Mucosa of stomach (tissue), 1 donor: ENCODE data around the gene POLN.
"Not testable (repeated sequence)": the region's sequence is repeated elsewhere in the genome, so short reads cannot be mapped to it uniquely, and the experiment has no call there.

Experiments
- H3K27me3 ChIP-seq: one replicate; pipeline ENCODE4 v1.7.0; 2013; ENCODE audit warnings: mild to moderate bottlenecking, low read length; ENCODE audit not compliant: control insufficient read depth, insufficient read depth
- H3K36me3 ChIP-seq: one replicate; pipeline ENCODE4 v1.7.0; 2013; ENCODE audit warnings: low read length; ENCODE audit not compliant: control insufficient read depth, insufficient read depth
- H3K4me1 ChIP-seq: one replicate; pipeline ENCODE4 v1.7.0; 2013; ENCODE audit warnings: mild to moderate bottlenecking, low read length; ENCODE audit not compliant: control insufficient read depth, insufficient read depth
- H3K4me3 ChIP-seq: one replicate; pipeline ENCODE4 v1.7.0; 2013; ENCODE audit warnings: low read length
- H3K9ac ChIP-seq: one replicate; pipeline ENCODE4 v1.7.0; 2013; ENCODE audit warnings: mild to moderate bottlenecking, low read length, moderate library complexity
- H3K9me3 ChIP-seq: one replicate; pipeline ENCODE4 v1.7.0; 2013; ENCODE audit warnings: mild to moderate bottlenecking, low read length, moderate library complexity; ENCODE audit not compliant: control insufficient read depth
- donor health status: Pancreatic carcinoma.

POLN gene

DNA sequence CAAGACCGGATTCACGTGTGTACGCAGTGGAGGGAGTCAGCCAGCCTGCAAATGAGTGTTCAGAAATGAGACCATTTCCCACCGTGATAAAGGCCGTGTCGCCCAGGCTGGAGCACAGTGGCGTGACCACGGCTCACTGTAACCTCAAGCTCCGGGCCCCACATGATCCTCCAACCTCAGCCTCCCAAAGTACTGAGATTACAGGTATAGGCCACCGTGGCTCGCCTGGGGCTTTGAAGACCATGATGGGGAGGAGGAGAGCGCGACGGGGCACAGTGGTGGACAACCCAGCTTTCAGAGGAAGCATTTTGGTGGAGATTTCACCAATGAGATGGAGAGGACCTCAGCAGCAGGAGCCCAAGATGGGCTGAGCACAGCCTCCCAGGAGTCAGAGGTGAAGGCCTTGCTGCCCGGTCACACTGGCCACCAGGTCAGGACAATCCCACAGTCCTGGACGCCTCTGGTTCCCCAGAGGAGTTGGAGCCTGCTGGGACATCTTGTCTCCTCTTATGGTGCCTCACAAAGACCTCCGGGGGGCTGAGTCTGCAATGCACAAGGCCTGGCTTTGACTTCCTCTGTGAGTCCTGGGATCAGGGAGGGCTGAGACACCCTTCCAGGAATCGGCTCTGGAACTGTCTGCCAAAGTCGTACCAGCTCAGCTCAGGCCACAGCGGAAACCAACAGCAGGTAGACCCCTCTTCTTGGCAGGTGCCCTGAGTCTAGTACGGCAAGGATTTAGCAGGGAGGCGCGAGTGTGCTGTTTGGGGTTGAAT is 42.4 kb upstream of the POLN start:
- H3K4me3 ChIP-seq: no peak overlapping the region
- no peaks in the 10 kb centered on the region for H3K36me3 ChIP-seq
- H3K27me3 ChIP-seq: no peaks in the 10 kb centered on the region
- no peaks in the 10 kb centered on the region for H3K4me1 ChIP-seq
- no peaks in the 10 kb centered on the region for H3K9me3 ChIP-seq
- no peak overlapping the region for H3K9ac ChIP-seq

DNA sequence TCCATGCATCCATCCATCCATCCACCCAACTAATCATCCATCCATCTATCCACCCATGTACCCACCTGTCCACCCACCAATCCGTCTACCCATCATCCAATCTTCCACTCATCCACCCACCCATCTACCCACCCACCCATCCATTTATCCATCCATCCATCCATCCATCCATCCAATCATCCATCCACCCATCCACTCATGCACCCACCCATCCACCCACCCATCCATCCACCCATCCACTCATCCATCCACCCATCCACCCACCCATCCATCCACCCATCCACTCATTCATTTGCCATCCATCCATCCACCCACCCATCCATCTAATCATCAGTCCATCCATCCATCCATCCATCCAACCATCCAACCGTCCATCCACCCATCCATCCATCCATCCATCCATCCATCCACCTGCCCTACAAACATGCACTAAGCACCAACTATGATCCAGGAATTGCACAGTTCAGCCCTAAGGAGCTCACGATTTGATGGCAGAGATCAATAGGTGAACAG is 41.3 kb upstream of the POLN start:
- Histone ChIP-seq H3K9ac (no peak overlapping the region), H3K4me3 (no peak overlapping the region), H3K9me3 (no peaks in the 10 kb centered on the region), H3K27me3 (no peaks in the 10 kb centered on the region), H3K36me3 (no peaks in the 10 kb centered on the region), H3K4me1 (no peaks in the 10 kb centered on the region)

- no peaks in the 10 kb centered on the region for H3K27me3 ChIP-seq
- no peaks in the 10 kb centered on the region for H3K9me3 ChIP-seq
- no peak overlapping the region for H3K9ac ChIP-seq
- H3K4me1 ChIP-seq: no peaks in the 10 kb centered on the region
- no peak overlapping the region for H3K4me3 ChIP-seq
- no peaks in the 10 kb centered on the region for H3K36me3 ChIP-seq
Measured at GRCh38 chr4:2281575-2282343, 39.8 kb upstream of the POLN start.

GRCh38 chr4:2280531-2281300 is 38.8 kb upstream of the POLN start:
- no peak overlapping the region for H3K9ac ChIP-seq
- no peaks in the 10 kb centered on the region for H3K4me1 ChIP-seq
- no peaks in the 10 kb centered on the region for H3K27me3 ChIP-seq

DNA sequence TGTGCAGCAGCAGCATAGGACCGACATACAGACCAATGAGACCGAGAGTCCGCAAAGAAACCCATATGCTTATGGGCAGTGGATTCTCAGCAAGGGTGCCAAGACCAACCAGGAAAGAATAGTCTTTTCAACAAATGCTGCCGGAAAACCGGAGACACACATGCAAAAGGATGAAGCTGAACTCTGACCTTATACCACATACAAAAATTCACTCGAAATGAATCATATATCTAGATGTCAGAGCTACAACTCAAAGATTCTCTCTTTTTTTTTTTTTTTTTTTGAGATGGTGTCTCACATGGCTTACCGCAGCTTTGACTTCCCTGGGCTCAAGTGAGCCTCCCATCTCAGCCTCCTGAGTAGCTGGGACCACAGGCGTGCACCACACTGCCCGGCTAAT is 36.0 kb upstream of the POLN start:
- Histone ChIP-seq H3K4me1 (no peaks in the 10 kb centered on the region), H3K36me3 (no peaks in the 10 kb centered on the region), H3K9ac (no peak overlapping the region), H3K27me3 (no peaks in the 10 kb centered on the region), H3K9me3 (no peaks in the 10 kb centered on the region), H3K4me3 (no peak overlapping the region)

More at GRCh38 chr4:2280531-2281300, 38.8 kb upstream of the POLN start:
- Histone ChIP-seq H3K4me3 (no peak overlapping the region), H3K36me3 (no peaks in the 10 kb centered on the region), H3K9me3 (no peaks in the 10 kb centered on the region)

DNA sequence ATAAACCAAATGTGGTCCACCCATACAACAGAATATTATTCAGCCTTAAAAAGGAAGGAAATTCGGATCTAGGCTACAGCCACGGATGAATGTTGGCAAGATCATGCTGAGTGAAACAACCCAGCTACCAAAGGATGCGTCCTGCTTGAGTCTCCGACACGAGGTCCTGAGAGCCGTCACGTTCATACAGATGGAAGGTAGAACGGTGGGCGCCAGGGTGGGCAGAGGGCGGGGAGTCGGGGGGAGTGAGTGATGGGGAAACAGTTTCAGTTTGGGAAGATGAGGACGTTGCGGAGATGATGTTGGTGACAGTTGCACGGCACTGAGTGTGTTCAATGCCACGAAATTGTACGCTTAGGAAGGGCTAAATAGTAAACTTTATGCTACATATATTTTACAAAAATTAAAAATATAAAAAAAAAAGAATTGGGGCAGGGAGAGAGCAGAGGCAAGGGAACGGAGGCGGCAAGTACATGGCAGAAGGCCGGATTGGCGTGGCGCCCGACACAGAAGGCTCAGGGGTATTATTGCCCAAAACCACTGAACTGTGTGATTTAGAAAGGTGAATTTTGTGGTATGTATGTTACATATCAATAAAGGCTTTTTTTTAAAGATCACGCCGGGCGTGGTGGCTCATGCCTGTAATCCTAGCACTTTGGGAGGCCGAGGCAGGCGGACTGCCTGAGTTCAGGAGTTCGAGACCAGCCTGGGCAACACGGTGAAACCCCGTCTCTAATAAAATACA is 34.8 kb upstream of the POLN start:
- Histone ChIP-seq H3K9ac (no peak overlapping the region), H3K36me3 (no peaks in the 10 kb centered on the region), H3K4me3 (no peak overlapping the region), H3K9me3 (no peaks in the 10 kb centered on the region), H3K4me1 (no peaks in the 10 kb centered on the region), H3K27me3 (no peaks in the 10 kb centered on the region)

DNA sequence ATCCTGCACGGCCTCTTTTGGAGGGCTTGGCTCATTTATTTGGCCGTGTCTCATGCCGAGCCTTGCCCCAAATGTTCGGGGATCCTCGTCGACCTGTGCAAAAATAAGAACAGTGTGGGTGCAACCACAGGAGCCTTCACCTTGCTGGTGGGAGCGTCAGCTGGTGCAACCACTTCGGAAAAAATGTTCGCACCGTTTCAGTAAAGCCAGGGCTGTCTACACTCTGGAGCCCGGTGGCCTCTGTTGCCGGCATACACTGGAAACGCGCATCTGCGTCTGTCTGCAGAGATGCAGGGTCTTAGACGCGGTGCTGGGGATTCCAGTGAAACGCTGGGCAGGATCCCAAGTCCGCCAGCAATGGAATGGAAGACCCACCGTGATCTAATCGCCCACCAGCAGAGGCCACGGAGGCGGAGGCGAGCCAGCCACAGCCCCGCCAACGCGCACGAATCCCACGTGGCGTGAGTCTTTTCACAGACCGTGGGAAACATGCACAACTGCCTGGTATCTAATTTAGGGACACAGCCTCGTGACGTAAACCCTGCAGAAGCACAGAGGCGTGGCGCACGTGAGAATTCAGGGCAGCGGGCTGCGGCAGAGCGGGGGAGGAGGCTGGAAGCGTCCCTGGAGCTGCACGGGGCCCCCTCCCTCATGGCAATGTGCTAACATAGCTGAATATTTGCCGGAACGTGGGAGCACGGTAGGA is 33.8 kb upstream of the POLN start:
- no peaks in the 10 kb centered on the region for H3K27me3 ChIP-seq
- no peak overlapping the region for H3K9ac ChIP-seq
- no peaks in the 10 kb centered on the region for H3K4me1 ChIP-seq
- H3K9me3 ChIP-seq: no peaks in the 10 kb centered on the region
- no peak overlapping the region for H3K4me3 ChIP-seq
- no peaks in the 10 kb centered on the region for H3K36me3 ChIP-seq

DNA sequence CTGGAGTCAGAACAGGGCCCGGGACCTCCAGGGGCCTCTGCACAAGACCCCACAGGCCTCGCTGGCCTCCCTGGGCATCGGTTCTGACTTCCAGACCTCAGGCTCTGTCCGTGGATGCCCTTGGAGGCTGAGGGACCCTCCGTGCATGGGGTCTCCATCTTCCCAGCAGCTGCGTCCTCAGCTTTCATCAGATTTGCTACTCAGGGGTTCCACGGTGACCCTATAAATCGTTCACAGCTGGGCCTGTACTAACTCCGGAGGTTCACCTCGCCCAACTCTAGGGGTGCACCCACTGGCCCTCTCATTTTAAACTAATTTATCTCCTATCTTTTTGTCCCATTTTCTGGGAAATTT is 33.1 kb upstream of the POLN start:
- not testable (repeated sequence) for H3K9me3 ChIP-seq, H3K9ac ChIP-seq, H3K27me3 ChIP-seq

DNA sequence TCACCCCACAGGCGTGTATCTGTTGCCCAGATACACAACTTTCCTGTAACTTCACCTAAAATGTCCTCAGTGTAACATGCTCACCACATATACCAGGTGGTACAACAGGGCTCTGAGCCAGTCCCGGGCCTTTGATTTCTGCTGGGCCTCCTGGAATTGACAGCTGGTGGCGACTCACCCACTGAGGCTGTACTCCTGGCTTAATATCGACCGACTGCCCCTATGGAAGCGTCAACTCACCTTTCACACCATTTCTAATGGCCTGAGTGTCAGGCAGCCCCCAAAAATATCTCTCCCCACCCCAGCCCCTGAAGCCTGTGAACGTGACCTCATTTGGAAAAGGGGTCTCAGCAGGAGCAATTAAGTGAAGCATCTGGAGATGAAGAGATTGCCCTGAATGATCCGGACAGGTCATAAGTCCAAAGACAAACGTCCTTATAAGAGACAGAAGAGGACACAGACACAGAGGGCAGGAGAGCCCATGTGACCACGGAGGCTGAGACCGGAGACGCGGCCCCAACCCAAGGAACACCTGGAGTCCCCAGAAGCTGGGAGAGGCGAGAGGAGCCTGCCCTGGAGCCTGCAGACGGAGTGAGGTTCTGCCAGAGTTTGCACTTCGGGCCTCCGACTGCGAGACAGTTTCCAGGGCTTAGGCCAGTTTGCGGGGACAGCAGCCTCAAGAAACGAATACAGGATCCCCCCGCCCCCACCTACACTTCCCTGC is 32.6 kb upstream of the POLN start:
- H3K9me3 ChIP-seq: no peaks in the 10 kb centered on the region
- no peaks in the 10 kb centered on the region for H3K36me3 ChIP-seq
- H3K9ac ChIP-seq: no peak overlapping the region
- H3K4me3 ChIP-seq: no peak overlapping the region
- H3K4me1 ChIP-seq: no peaks in the 10 kb centered on the region
- H3K27me3 ChIP-seq: no peaks in the 10 kb centered on the region

More for the DNA sequence above, 33.1 kb upstream of the POLN start:
- not testable (repeated sequence) for H3K4me1 ChIP-seq, H3K36me3 ChIP-seq, H3K4me3 ChIP-seq

DNA sequence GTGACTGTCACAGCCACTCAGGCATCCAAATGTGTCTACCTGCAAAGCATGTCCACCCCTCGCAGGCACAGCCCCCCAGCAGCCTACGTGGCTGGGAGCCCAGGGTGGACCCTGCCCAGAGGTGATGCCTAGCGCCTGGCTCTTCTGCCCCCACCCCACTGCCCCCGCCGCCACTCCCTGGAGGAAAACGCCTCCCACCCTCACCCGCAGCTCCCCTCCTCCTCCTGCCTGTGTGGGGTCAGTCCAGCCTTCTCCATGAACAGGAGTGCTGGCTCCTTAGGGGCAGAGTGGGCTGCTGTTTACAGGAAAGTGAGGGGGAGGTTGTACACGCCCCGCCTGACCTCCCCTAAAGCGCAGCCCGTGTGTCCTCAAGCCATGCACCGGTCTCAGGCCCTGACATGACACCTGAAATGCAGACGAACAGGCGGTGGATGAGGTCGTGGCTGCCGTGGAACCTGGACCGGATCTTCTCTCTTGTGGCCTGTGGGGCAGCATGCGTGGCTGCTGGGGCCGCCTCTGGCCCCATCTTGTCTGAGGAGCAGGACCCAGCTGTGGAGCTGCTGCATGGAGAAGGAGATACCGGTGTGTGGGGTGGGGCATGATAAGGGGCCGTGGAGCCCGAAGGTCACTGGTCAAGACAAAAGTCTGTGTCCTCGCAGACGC is 31.9 kb upstream of the POLN start:
- H3K36me3 ChIP-seq: no peaks in the 10 kb centered on the region

More for the DNA sequence above, 31.9 kb upstream of the POLN start:
- Histone ChIP-seq H3K9me3 (no peaks in the 10 kb centered on the region), H3K27me3 (no peaks in the 10 kb centered on the region), H3K9ac (no peak overlapping the region), H3K4me3 (no peak overlapping the region), H3K4me1 (no peaks in the 10 kb centered on the region)
